IPS DF 6.9 (cell line): Measurements from ENCODE around the gene UGT2B28.
"Not testable (repeated sequence)": the region's sequence is repeated elsewhere in the genome, so short reads cannot be mapped to it uniquely, and the experiment has no call there.

Experiments
- DNase-seq: peaks from one replicate; pipeline ENCODE4 v3.0.0-alpha.2; 2013; ENCODE audit warnings: low read depth, low spot score
- H3K27ac ChIP-seq: one replicate; pipeline ENCODE4 v1.5.1; 2013; ENCODE audit warnings: low read length, control low read depth
- H3K27me3 ChIP-seq: 2 replicates; pipeline ENCODE4 v1.6.1; 2013; ENCODE audit warnings: mild to moderate bottlenecking, low read length; ENCODE audit not compliant: control insufficient read depth, insufficient read depth
- H3K36me3 ChIP-seq: 2 replicates; pipeline ENCODE4 v1.6.1; 2013; ENCODE audit warnings: low read length; ENCODE audit not compliant: control insufficient read depth, insufficient read depth
- H3K4me1 ChIP-seq: 2 replicates; pipeline ENCODE4 v1.6.1; 2013; ENCODE audit warnings: low read length; ENCODE audit not compliant: control insufficient read depth, insufficient read depth
- H3K4me3 ChIP-seq: 2 replicates; pipeline ENCODE4 v1.5.1; 2013; ENCODE audit warnings: mild to moderate bottlenecking, low read length
- H3K9me3 ChIP-seq: 2 replicates; pipeline ENCODE4 v1.6.1; 2013; ENCODE audit warnings: low read length, inconsistent platforms; ENCODE audit not compliant: control insufficient read depth, insufficient read depth
- WGBS: extraction: QIAGEN DNeasy Blood & Tissue Kit; methylation state at CpG from one replicate; pipeline ENCODE4 v1.1.7; 2013; ENCODE audit warnings: mixed read lengths, missing lambda C conversion rate; ENCODE audit not compliant: insufficient read length, insufficient coverage; 5-methylcytosine and 5-hydroxymethylcytosine counted together

The UGT2B28 gene

DNA sequence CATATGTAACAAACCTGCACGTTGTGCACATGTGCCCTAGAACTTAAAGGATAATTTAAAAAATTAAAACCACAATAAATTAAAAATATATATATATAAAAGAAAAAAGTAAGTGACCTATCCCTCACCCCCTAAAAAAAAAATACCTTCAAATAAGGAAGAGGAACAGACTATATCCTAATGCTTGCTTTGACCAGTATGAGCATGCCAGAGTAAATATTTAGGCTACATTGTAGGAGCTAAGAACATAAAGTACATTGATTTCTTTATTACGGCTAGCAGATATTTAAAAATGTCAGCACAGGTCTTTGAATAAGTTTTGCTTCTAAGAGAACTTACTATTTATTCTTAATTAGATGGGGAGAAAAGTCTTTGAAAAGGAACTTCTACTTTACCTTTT, 62.8 kb downstream of the UGT2B28 start:
- H3K36me3 ChIP-seq, H3K4me3 ChIP-seq, H3K27me3 ChIP-seq, H3K27ac ChIP-seq, H3K4me1 ChIP-seq, DNase-seq, H3K9me3 ChIP-seq: not testable (repeated sequence)
- no CpG with 5 or more reads among the region's 2 CpGs for WGBS

DNA sequence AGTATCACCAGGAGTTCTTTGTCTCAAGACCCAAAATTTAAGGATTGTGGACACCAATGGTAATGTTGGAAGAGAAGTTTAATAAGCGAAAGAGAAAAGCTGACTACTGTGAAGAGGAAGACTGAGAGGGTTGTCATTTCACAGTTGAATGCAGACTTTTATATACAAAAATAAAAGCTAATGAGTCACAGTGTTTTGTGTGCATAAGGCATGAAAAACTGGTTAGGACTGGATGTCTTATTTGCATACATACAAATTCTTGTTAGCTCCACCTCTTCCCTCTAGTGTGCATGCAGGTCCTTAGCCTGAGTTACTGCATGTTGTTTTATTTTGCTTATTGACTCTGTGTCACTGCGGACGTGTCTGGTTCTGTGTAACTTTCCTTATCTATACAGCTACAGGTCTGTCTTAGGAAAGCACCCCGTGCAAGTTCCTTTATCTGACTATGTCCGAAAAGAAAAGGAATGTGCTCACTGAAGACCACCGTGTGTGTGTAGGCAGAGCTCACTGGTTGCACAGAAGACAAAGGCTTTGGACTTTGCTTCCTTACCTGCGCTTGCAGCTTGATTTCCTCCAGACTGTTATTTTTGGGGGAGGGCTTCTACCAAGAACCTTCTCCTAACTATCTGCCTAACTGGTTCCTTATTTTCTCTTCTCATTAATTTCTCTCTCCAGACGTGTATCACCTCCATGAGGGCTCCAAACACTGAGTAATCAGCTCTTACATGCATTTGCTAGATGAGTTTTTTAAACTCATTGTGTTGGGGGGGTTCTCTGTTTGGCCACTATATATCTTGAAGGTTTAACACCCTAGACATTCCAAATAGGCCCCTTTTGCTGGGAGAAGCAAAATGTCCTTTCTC, 63.5 kb downstream of the UGT2B28 start:
- H3K4me3 ChIP-seq, DNase-seq, H3K27ac ChIP-seq, H3K27me3 ChIP-seq, H3K4me1 ChIP-seq, H3K36me3 ChIP-seq, H3K9me3 ChIP-seq: not testable (repeated sequence)
- WGBS = no CpG with 5 or more reads among the region's 8 CpGs
